Measurements from ENCODE around the gene IL5. TPM values are rescaled to one million over a fixed set of nuclear protein-coding genes. Genes with fewer than 3 reads are reported as not detected.
A peak's percentile ranks its signal among the peaks of the same experiment; 100 is the strongest.

The IL5 gene
- total and polyA plus RNA-seq, 4 donors, result not detected

DNA sequence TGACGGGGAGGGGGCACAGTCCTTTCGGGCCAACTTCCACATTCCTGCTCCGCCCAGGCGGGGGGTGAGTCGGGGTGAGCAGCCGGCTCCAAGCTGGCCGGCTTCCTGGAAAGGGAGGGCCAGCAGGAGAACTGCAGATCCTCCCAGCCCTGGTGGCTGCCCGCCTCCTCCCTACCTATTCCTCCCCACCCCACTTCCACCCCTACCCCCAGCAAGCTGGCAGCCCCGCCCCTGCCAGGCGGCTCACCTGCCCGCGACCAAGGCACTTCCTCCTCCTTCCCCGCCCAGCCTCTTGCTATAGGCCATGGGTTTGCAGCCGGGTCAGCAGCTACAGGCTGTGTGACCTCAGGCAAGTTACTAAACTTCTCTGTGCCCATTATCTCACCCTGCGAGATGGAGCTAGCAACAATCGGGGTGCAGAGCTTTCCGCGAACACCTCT, 47.1 kb downstream of the IL5 start:
- H3K36me3 ChIP-seq (ENCODE audit: control insufficient read depth in 4 of 4, insufficient read depth in 3 of 4, low read depth in 1 of 4, low read length in 3 of 4), result no peaks in the 10 kb centered on the region
- H3K27me3 ChIP-seq (ENCODE audit: control insufficient read depth in 4 of 4, insufficient read depth in 4 of 4, low read length in 3 of 4), result no peaks in the 10 kb centered on the region
- TF ChIP-seq NR2F2 (IDR thresholded peaks at IDR 0.05) (no peak), HNF4A (conservative IDR thresholded peaks at IDR 0.05) (peak; percentile 24 to 34), EGR1 (IDR thresholded peaks at IDR 0.05; ENCODE audit: low read depth in 2 of 2) (peak in 1 of 2 donors; percentile 22), ZBTB33 (IDR thresholded peaks at IDR 0.05) (no peak), GABPA (IDR thresholded peaks at IDR 0.05 in 1 of 2, conservative IDR thresholded peaks at IDR 0.05 in 1 of 2) (peak in 1 of 2 donors; percentile 30), RXRA (IDR thresholded peaks at IDR 0.05) (peak; percentile 56 to 64)
- TF ChIP-seq, protein P1, sequence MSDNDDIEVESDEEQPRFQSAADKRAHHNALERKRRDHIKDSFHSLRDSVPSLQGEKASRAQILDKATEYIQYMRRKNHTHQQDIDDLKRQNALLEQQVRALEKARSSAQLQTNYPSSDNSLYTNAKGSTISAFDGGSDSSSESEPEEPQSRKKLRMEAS (IDR thresholded peaks at IDR 0.05), result peak; percentile 86
- TF ChIP-seq, protein P2, sequence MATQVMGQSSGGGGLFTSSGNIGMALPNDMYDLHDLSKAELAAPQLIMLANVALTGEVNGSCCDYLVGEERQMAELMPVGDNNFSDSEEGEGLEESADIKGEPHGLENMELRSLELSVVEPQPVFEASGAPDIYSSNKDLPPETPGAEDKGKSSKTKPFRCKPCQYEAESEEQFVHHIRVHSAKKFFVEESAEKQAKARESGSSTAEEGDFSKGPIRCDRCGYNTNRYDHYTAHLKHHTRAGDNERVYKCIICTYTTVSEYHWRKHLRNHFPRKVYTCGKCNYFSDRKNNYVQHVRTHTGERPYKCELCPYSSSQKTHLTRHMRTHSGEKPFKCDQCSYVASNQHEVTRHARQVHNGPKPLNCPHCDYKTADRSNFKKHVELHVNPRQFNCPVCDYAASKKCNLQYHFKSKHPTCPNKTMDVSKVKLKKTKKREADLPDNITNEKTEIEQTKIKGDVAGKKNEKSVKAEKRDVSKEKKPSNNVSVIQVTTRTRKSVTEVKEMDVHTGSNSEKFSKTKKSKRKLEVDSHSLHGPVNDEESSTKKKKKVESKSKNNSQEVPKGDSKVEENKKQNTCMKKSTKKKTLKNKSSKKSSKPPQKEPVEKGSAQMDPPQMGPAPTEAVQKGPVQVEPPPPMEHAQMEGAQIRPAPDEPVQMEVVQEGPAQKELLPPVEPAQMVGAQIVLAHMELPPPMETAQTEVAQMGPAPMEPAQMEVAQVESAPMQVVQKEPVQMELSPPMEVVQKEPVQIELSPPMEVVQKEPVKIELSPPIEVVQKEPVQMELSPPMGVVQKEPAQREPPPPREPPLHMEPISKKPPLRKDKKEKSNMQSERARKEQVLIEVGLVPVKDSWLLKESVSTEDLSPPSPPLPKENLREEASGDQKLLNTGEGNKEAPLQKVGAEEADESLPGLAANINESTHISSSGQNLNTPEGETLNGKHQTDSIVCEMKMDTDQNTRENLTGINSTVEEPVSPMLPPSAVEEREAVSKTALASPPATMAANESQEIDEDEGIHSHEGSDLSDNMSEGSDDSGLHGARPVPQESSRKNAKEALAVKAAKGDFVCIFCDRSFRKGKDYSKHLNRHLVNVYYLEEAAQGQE (IDR thresholded peaks at IDR 0.05), result no peak
- TF ChIP-seq, protein P3, sequence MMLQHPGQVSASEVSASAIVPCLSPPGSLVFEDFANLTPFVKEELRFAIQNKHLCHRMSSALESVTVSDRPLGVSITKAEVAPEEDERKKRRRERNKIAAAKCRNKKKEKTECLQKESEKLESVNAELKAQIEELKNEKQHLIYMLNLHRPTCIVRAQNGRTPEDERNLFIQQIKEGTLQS (IDR thresholded peaks at IDR 0.05), result no peak
- 1% methylated on average over 18 of the region's 18 CpGs for WGBS
- H3K4me3 ChIP-seq (ENCODE audit: low read depth in 1 of 3, low read length in 3 of 3), result peak overlapping the region; percentile 76 to 92 (median 77)
- peaks cover 16 to 74% (median 58%) of the 10 kb centered on the region in 4 donors for H3K4me1 ChIP-seq (ENCODE audit: control insufficient read depth in 4 of 4, insufficient read depth in 4 of 4, low read length in 3 of 4)
- no peaks in the 10 kb centered on the region for H3K9me3 ChIP-seq (ENCODE audit: control insufficient read depth in 4 of 4, low read length in 3 of 4)
- DNase-seq (ENCODE audit: low spot score), result peak; percentile 73
- peak overlapping the region; percentile 36 to 63 for H3K9ac ChIP-seq (ENCODE audit: low read depth in 1 of 2, low read length in 2 of 2)
- peak overlapping the region; percentile 96 to 97 for H3K27ac ChIP-seq (ENCODE audit: low read depth in 1 of 2, low read length in 2 of 2)

GRCh38 chr5:132495667-132496190, 47.6 kb downstream of the IL5 start:
- peak overlapping the region; percentile 34 to 93 for H3K9ac ChIP-seq (ENCODE audit: low read depth in 1 of 2, low read length in 2 of 2)
- DNase-seq (ENCODE audit: low spot score), result peak; percentile 74
- H3K4me3 ChIP-seq (ENCODE audit: low read depth in 1 of 3, low read length in 3 of 3), result peak overlapping the region in 2 of 3 donors; percentile 46 to 77
- H3K27ac ChIP-seq (ENCODE audit: low read depth in 1 of 2, low read length in 2 of 2), result peak overlapping the region; percentile 96 to 97
- WGBS, result under 1% methylated on average over 30 of the region's 30 CpGs
- H3K27me3 ChIP-seq (ENCODE audit: control insufficient read depth in 4 of 4, insufficient read depth in 4 of 4, low read length in 3 of 4), result no peaks in the 10 kb centered on the region
- H3K4me1 ChIP-seq (ENCODE audit: control insufficient read depth in 4 of 4, insufficient read depth in 4 of 4, low read length in 3 of 4), result peaks cover 12 to 71% (median 54%) of the 10 kb centered on the region in 4 donors
- no peaks in the 10 kb centered on the region for H3K36me3 ChIP-seq (ENCODE audit: control insufficient read depth in 4 of 4, insufficient read depth in 3 of 4, low read depth in 1 of 4, low read length in 3 of 4)
- H3K9me3 ChIP-seq (ENCODE audit: control insufficient read depth in 4 of 4, low read length in 3 of 4), result no peaks in the 10 kb centered on the region
- peak; percentile 33 to 44 for TF ChIP-seq EGR1 (IDR thresholded peaks at IDR 0.05; ENCODE audit: low read depth in 2 of 2)
- TF ChIP-seq ZBTB33 (IDR thresholded peaks at IDR 0.05), result no peak
- TF ChIP-seq FOXA1 (IDR thresholded peaks at IDR 0.05), result no peak
- TF ChIP-seq RAD21 (IDR thresholded peaks at IDR 0.05), result peak in 1 of 2 donors; percentile 8
- TF ChIP-seq CTCF (IDR thresholded peaks at IDR 0.05; ENCODE audit: low read depth, low read length, missing input control), result no peak
- TF ChIP-seq, protein P3 (IDR thresholded peaks at IDR 0.05), result no peak
- TF ChIP-seq GABPA (IDR thresholded peaks at IDR 0.05 in 1 of 2, conservative IDR thresholded peaks at IDR 0.05 in 1 of 2), result no peak
- peak; percentile 79 for TF ChIP-seq YY1 (IDR thresholded peaks at IDR 0.05)
- no peak for TF ChIP-seq JUND (IDR thresholded peaks at IDR 0.05)
- TF ChIP-seq TAF1 (conservative IDR thresholded peaks at IDR 0.05), result no peak
- TF ChIP-seq, protein P2 (IDR thresholded peaks at IDR 0.05), result no peak
- TF ChIP-seq, protein P1 (IDR thresholded peaks at IDR 0.05), result no peak
